HG03175 (cell line): ENCODE data around the gene PPP1R7.
"Not testable (repeated sequence)": the region's sequence is repeated elsewhere in the genome, so short reads cannot be mapped to it uniquely, and the experiment has no call there.

ENCODE experiments used
- ATAC-seq: cut with Tn5 transposase; IDR thresholded peaks from one replicate; pipeline ENCODE4 v1.9.1; 2021; ENCODE audit warnings: mild to moderate bottlenecking, moderate library complexity; ENCODE audit not compliant: unreplicated experiment

PPP1R7 gene

GRCh38 chr2:241149925-241150659 is at the start of gene PPP1R7:
TSS of gene PPP1R7 (plus strand) at chr2:241150467. CDS start at chr2:241150496, 29 bp downstream.
- ATAC-seq: peak; percentile 66

GRCh38 chr2:241102239-241102803 is 47.9 kb upstream of the PPP1R7 start, which contains the start of gene MTERF4:
TSS of gene MTERF4 (minus strand) at chr2:241102287. CDS start at chr2:241102273, 14 bp downstream.
- ATAC-seq: peak; percentile 92

GRCh38 chr2:241103176-241103595 is 47.1 kb upstream of the PPP1R7 start:
- ATAC-seq: no peak

- not testable (repeated sequence) for ATAC-seq
Measured at GRCh38 chr2:241104611-241105010, 45.7 kb upstream of the PPP1R7 start.

- ATAC-seq: no peak
Measured at GRCh38 chr2:241105641-241106040, 44.6 kb upstream of the PPP1R7 start.

GRCh38 chr2:241107031-241107783 is 43.1 kb upstream of the PPP1R7 start:
- no peak for ATAC-seq

GRCh38 chr2:241108271-241109209 is 41.7 kb upstream of the PPP1R7 start:
- ATAC-seq: no peak

GRCh38 chr2:241109210-241110088 is 40.8 kb upstream of the PPP1R7 start:
- no peak for ATAC-seq

GRCh38 chr2:241110089-241110606 is 40.1 kb upstream of the PPP1R7 start:
- ATAC-seq: no peak

GRCh38 chr2:241110607-241111439 is 39.4 kb upstream of the PPP1R7 start:
- peak; percentile 55 for ATAC-seq

GRCh38 chr2:241111440-241111805 is 38.8 kb upstream of the PPP1R7 start:
- peak; percentile 44 for ATAC-seq

GRCh38 chr2:241112046-241112445 is 38.2 kb upstream of the PPP1R7 start:
- no peak for ATAC-seq

- no peak for ATAC-seq
Measured at GRCh38 chr2:241112592-241112991, 37.7 kb upstream of the PPP1R7 start.

- ATAC-seq: no peak
Measured at GRCh38 chr2:241114836-241115235, 35.4 kb upstream of the PPP1R7 start.

- no peak for ATAC-seq
Measured at GRCh38 chr2:241115361-241115760, 34.9 kb upstream of the PPP1R7 start.

GRCh38 chr2:241116606-241117560 is 33.4 kb upstream of the PPP1R7 start:
- no peak for ATAC-seq

GRCh38 chr2:241118737-241119505 is 31.3 kb upstream of the PPP1R7 start:
- ATAC-seq: no peak
